T-cell (primary cell): Measurements from ENCODE around the gene NFIC. TPM values are rescaled to one million over a fixed set of nuclear protein-coding genes. Genes with fewer than 3 reads are reported as not detected.
"Not testable (repeated sequence)": the region's sequence is repeated elsewhere in the genome, so short reads cannot be mapped to it uniquely, and the experiment has no call there.

Experiments used
- ATAC-seq, 4 experiments: fragments of 200-7000 bp in 3 of 4; fragments of 150-1000 bp in 1 of 4; cut with Tn5 transposase; replicated peaks in 1 of 4; 1 replicate in 3 of 4; 2 replicates in 1 of 4; pipeline ENCODE4 v1.10.0; 2021; ENCODE audit warnings: moderate library complexity in 3 of 4, mild to moderate bottlenecking in 2 of 4, moderate number of reproducible peaks in 1 of 4
- CTCF ChIA-PET, 2 donors: fragments of 300-600 bp; sonication (Branson Sonifier 250); formaldehyde crosslinking; loops; one replicate each; lab custom pipeline; 2022; ENCODE audit warnings: antibody characterized with exemption in 2 of 2; lab: Charles Lee
- POLR2A ChIA-PET, 2 donors: fragments of 300-600 bp; sonication (Branson Sonifier 250); formaldehyde crosslinking; loops; one replicate each; lab custom pipeline; 2022; ENCODE audit warnings: antibody characterized with exemption in 2 of 2; lab: Charles Lee
- DNase-seq, 35 experiments: peaks; one replicate each; pipeline versions ENCODE4 v3.0.0 to v3.0.0-alpha.2; 2013 to 2023
- H3K27ac ChIP-seq: one replicate; pipeline ENCODE4 v1.5.1; 2013; ENCODE audit warnings: low read length
- H3K27me3 ChIP-seq, 2 experiments: replicated peaks in 1 of 2; 1 replicate in 1 of 2; 2 replicates in 1 of 2; pipeline versions ENCODE4 v1.6.1 to v1.7.0; 2013; ENCODE audit warnings: low read length in 1 of 2, mixed read lengths in 1 of 2; ENCODE audit not compliant: control insufficient read depth in 2 of 2, insufficient read depth in 2 of 2; ENCODE audit errors: extremely low read depth in 1 of 2
- H3K36me3 ChIP-seq, 2 donors: 1 replicate in 1 of 2; 2 replicates in 1 of 2; pipeline versions ENCODE4 v1.6.1 to v1.7.0; 2013; ENCODE audit warnings: low read length in 1 of 2; ENCODE audit not compliant: control insufficient read depth in 2 of 2, insufficient read depth in 1 of 2; ENCODE audit errors: extremely low read depth in 1 of 2
- H3K4me1 ChIP-seq, 2 experiments: 1 replicate in 1 of 2; 2 replicates in 1 of 2; pipeline versions ENCODE4 v1.6.1 to v1.7.0; 2013; ENCODE audit warnings: low read length in 2 of 2, mixed read lengths in 1 of 2; ENCODE audit not compliant: insufficient read depth in 2 of 2, control insufficient read depth in 1 of 2; ENCODE audit errors: extremely low read depth in 1 of 2
- H3K4me3 ChIP-seq, 2 donors: 1 replicate in 1 of 2; 2 replicates in 1 of 2; pipeline versions ENCODE4 v1.5.1 to v1.7.0; 2013; ENCODE audit warnings: mild to moderate bottlenecking in 2 of 2, low read length in 1 of 2, moderate library complexity in 1 of 2; ENCODE audit not compliant: control insufficient read depth in 1 of 2; ENCODE audit errors: extremely low read depth in 1 of 2
- H3K9me3 ChIP-seq: 2 replicates; pipeline ENCODE4 v1.7.0; 2013
- H3K27ac Mint-ChIP-seq, 2 donors: one replicate each; pipeline ENCODE4 v1.8.0; 2020 to 2021; ENCODE audit warnings: mild to moderate bottlenecking in 2 of 2, mixed read lengths in 2 of 2
- H3K27me3 Mint-ChIP-seq, 2 donors: one replicate each; pipeline ENCODE4 v1.8.0; 2021 to 2022; ENCODE audit warnings: mixed read lengths in 2 of 2
- H3K36me3 Mint-ChIP-seq: one replicate; pipeline ENCODE4 v1.8.0; 2021; ENCODE audit warnings: mixed read lengths
- H3K4me1 Mint-ChIP-seq, 3 donors: one replicate each; pipeline ENCODE4 v1.8.0; 2020 to 2022; ENCODE audit warnings: mixed read lengths in 3 of 3, mild to moderate bottlenecking in 1 of 3
- H3K4me3 Mint-ChIP-seq, 3 donors: one replicate each; pipeline ENCODE4 v1.8.0; 2020 to 2022; ENCODE audit warnings: mild to moderate bottlenecking in 3 of 3, mixed read lengths in 3 of 3, moderate library complexity in 3 of 3
- H3K9me3 Mint-ChIP-seq, 3 donors: one replicate each; pipeline ENCODE4 v1.8.0; 2020 to 2022; ENCODE audit warnings: mixed read lengths in 3 of 3
- WGBS: methylation state at CpG from one replicate; pipeline ENCODE4 v1.1.5; 2013; ENCODE audit warnings: missing lambda C conversion rate; ENCODE audit not compliant: insufficient coverage; 5-methylcytosine and 5-hydroxymethylcytosine counted together
- total RNA-seq, 35 experiments: library from RNA in 6 of 35; stranded (reverse) in 6 of 35; fragments of 120-200 nt in 1 of 35; gene quantifications; one replicate each; pipeline versions ENCODE4 v1.2.1 to v1.2.4 and lab custom pipeline; 2013 to 2026

The NFIC gene
- total RNA-seq, 5 donors from 2014 or later (not counting 1 experiment from before 2014, with no cell fraction given): 27.1 to 41.7 (median 37.2) TPM

DNA sequence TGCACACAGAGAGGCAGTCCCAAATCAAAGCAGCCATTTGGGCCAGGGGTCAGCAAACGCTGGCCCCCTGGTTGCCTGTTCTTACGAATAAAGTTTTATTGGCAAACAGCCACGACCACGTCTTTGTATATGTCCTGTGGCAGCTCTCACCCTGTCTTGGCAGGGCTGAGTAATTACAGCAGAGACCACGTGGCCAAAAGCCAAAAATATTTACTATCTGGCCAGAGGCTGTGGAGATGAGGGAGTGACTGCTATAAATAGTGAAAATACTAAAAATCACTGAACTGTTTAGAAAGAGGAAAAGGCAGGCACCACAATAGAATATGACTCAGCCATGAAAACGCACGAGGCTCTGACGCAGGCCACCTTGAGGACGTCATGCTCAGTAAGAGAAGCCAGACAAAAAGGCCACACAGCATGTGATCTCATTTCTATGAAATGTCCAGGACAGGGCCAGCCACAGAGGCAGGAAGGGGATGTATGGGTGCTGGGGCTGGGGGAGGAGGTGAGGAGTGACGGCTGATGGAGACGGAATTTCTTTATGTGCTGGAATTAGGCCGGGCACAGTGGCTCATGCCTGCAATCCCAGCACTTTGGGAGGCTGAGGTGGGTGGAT, 84.5 kb downstream of the NFIC start:
- no peaks in the 10 kb centered on the region for H3K9me3 Mint-ChIP-seq
- Histone ChIP-seq H3K9me3 (no peaks in the 10 kb centered on the region), H3K36me3 (peaks cover 10 to 25% of the 10 kb centered on the region in 2 donors), H3K4me1 (no peaks in the 10 kb centered on the region), H3K27ac (no peak overlapping the region), H3K27me3 (no peaks in the 10 kb centered on the region), H3K4me3 (no peak overlapping the region)
- 77% methylated on average over 8 of the region's 12 CpGs for WGBS
- H3K27me3 Mint-ChIP-seq: no peaks in the 10 kb centered on the region
- H3K4me3 Mint-ChIP-seq: no peak overlapping the region
- no peaks in the 10 kb centered on the region for H3K4me1 Mint-ChIP-seq
- ATAC-seq: no peak
- H3K27ac Mint-ChIP-seq: no peak overlapping the region
- POLR2A ChIA-PET: no interaction called here
- peaks cover 13% of the 10 kb centered on the region for H3K36me3 Mint-ChIP-seq
- no peak for DNase-seq
- CTCF ChIA-PET: no interaction called here

GRCh38 chr19:3451451-3451866, 85.1 kb downstream of the NFIC start:
- Mint-ChIP-seq H3K4me3 (no peak overlapping the region), H3K9me3 (no peaks in the 10 kb centered on the region), H3K36me3 (peaks cover 10% of the 10 kb centered on the region), H3K27me3 (no peaks in the 10 kb centered on the region), H3K27ac (no peak overlapping the region), H3K4me1 (no peaks in the 10 kb centered on the region)
- no peak overlapping the region for H3K4me3 ChIP-seq
- peaks cover 10 to 25% of the 10 kb centered on the region in 2 donors for H3K36me3 ChIP-seq
- H3K9me3 ChIP-seq: no peaks in the 10 kb centered on the region
- H3K27ac ChIP-seq: no peak overlapping the region
- ATAC-seq: no peak
- no peaks in the 10 kb centered on the region for H3K4me1 ChIP-seq
- ChIA-PET CTCF (interaction anchor here in 1 of 2 donors (0.7 kb wide), 1 partner anchor 43 kb away, joined by 4 read pairs; no protein-coding TSS in a partner anchor), POLR2A (no interaction called here)
- DNase-seq: no peak
- H3K27me3 ChIP-seq: no peaks in the 10 kb centered on the region
- WGBS: 92% methylated on average over 7 of the region's 10 CpGs

- WGBS: 96% methylated on average over 33 of the region's 38 CpGs
- DNase-seq: no peak
- POLR2A ChIA-PET: no interaction called here
Measured at GRCh38 chr19:3452171-3452941, 86.0 kb downstream of the NFIC start.

DNA sequence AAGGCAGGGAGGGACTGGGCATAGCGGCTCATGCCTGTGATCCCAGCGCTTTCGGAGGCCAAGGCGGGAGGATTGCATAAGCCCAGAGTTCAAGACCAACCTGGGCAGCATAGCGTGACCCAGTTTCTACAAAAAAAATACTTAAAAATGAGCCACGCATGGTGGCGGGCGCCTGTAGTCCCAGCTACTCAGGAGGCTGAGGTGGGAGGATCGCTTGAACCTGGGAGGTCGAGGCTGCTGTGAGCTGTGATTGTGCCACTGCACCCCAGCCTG, 86.5 kb downstream of the NFIC start:
- H3K27ac ChIP-seq, H3K9me3 ChIP-seq, H3K9me3 Mint-ChIP-seq, H3K27me3 Mint-ChIP-seq, H3K36me3 Mint-ChIP-seq, H3K4me3 Mint-ChIP-seq, H3K4me1 Mint-ChIP-seq, POLR2A ChIA-PET, CTCF ChIA-PET, DNase-seq, H3K4me1 ChIP-seq, H3K27ac Mint-ChIP-seq, ATAC-seq, H3K27me3 ChIP-seq, H3K4me3 ChIP-seq: not testable (repeated sequence)
- WGBS: 100% methylated on average over 8 of the region's 10 CpGs
- peaks cover 10 to 25% of the 10 kb centered on the region in 2 donors for H3K36me3 ChIP-seq

More at GRCh38 chr19:3452171-3452941, 86.0 kb downstream of the NFIC start:
- no peak overlapping the region for H3K4me3 ChIP-seq
- no peak overlapping the region for H3K27ac ChIP-seq
- no peaks in the 10 kb centered on the region for H3K27me3 Mint-ChIP-seq
- no peak overlapping the region for H3K4me3 Mint-ChIP-seq
- no peaks in the 10 kb centered on the region for H3K9me3 Mint-ChIP-seq
- CTCF ChIA-PET: no interaction called here
- H3K27ac Mint-ChIP-seq: no peak overlapping the region
- ATAC-seq: no peak
- H3K36me3 ChIP-seq: peaks cover 10 to 25% of the 10 kb centered on the region in 2 donors
- H3K9me3 ChIP-seq: no peaks in the 10 kb centered on the region
- H3K27me3 ChIP-seq: no peaks in the 10 kb centered on the region
- no peaks in the 10 kb centered on the region for H3K4me1 Mint-ChIP-seq
- H3K4me1 ChIP-seq: no peaks in the 10 kb centered on the region
- peaks cover 10% of the 10 kb centered on the region for H3K36me3 Mint-ChIP-seq

DNA sequence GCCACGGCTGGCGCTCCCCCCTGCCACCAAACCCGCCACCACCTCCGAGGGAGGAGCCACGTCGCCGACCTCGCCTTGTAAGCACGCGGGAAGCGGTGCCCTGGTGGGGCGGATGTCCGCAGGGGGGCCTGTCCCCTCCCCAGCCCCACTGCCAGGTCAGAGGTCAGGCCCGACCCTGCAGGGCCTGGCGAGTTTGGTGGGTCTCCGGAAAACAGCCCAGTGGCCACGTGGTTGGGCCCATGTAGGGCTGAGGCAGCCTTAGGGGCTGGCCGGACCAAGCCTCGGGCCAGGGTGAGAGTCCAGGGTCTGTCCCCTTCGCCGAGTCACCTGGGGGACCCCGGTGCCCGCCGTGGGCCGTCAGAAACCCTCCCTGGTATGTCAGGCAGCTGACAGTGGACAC, 87.5 kb downstream of the NFIC start:
- H3K4me1 Mint-ChIP-seq: no peaks in the 10 kb centered on the region
- H3K36me3 ChIP-seq: peaks cover 10 to 25% of the 10 kb centered on the region in 2 donors
- ChIA-PET POLR2A (no interaction called here), CTCF (no interaction called here)
- no peak overlapping the region for H3K4me3 Mint-ChIP-seq
- H3K4me1 ChIP-seq: no peaks in the 10 kb centered on the region
- no peaks in the 10 kb centered on the region for H3K9me3 ChIP-seq
- peaks cover 10% of the 10 kb centered on the region for H3K36me3 Mint-ChIP-seq
- no peaks in the 10 kb centered on the region for H3K9me3 Mint-ChIP-seq
- H3K27ac ChIP-seq: no peak overlapping the region
- no peaks in the 10 kb centered on the region for H3K27me3 Mint-ChIP-seq
- WGBS: 91% methylated on average over 25 of the region's 25 CpGs
- no peak for DNase-seq
- no peak overlapping the region for H3K27ac Mint-ChIP-seq
- ATAC-seq: no peak
- H3K4me3 ChIP-seq: no peak overlapping the region
- H3K27me3 ChIP-seq: no peaks in the 10 kb centered on the region

DNA sequence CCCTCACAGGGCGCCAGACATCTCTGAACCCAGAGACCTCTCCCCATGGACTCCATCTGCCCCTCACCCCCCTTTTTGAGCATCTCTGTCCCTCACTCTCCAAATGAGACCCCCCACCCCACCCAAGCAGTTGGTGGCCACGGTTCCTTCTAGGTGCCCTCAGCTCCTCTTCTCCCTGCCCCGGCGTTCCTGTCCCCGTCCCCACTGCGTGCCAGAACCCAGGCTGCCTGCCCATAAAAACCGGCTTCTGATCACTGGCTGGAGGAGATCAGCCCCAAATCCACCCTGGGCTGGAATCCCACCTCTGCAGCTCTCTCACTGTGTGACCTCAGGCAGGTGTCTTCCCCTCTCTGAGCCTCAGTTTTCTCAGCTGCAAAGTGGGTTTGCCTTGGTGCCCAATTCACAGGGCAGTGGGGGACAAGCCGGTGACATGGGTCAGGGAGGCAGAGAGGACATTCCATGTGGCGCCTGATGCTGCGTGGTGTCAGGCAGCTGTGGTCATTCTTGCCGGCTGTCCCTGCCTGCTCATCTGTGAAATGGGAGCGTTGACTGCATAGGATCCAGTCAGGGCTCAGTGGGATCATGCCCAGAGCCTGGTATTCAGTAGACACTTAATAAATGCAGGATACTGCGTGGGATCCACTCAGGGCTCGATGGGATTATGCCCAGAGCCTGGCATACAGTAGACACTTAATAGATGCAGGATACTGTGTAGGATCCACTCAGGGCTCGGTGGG, 88.4 kb downstream of the NFIC start:
- Histone ChIP-seq H3K4me1 (no peaks in the 10 kb centered on the region), H3K4me3 (no peak overlapping the region), H3K27me3 (no peaks in the 10 kb centered on the region), H3K9me3 (no peaks in the 10 kb centered on the region), H3K27ac (no peak overlapping the region), H3K36me3 (peaks cover 6 to 21% of the 10 kb centered on the region in 2 donors)
- Mint-ChIP-seq H3K9me3 (no peaks in the 10 kb centered on the region), H3K4me3 (no peak overlapping the region), H3K27ac (no peak overlapping the region), H3K27me3 (no peaks in the 10 kb centered on the region), H3K36me3 (peaks cover 10% of the 10 kb centered on the region), H3K4me1 (no peaks in the 10 kb centered on the region)
- POLR2A ChIA-PET: no interaction called here
- CTCF ChIA-PET: no interaction called here
- no peak for ATAC-seq
- no peak for DNase-seq
- 97% methylated on average over 14 of the region's 15 CpGs for WGBS
